Stimulated activated naive CD8-positive, alpha-beta T cell treated with anti-CD3 and anti-CD28 coated beads, Interleukin-15, Interleukin-2, amounts not matched to agents 100 ng/mL and 50 ng/mL, for 24 hours (primary cell): Measurements from ENCODE around the gene KNDC1.
"Not testable (repeated sequence)": the region's sequence is repeated elsewhere in the genome, so short reads cannot be mapped to it uniquely, and the experiment has no call there.

Source experiments
- H3K27ac Mint-ChIP-seq: one replicate; pipeline ENCODE4 v1.8.0; 2021; ENCODE audit warnings: mild to moderate bottlenecking, mixed read lengths
- H3K27me3 Mint-ChIP-seq: one replicate; pipeline ENCODE4 v1.8.0; 2021; ENCODE audit warnings: mixed read lengths
- H3K36me3 Mint-ChIP-seq: one replicate; pipeline ENCODE4 v1.8.0; 2021; ENCODE audit warnings: low read depth, mixed read lengths
- H3K4me1 Mint-ChIP-seq: one replicate; pipeline ENCODE4 v1.8.0; 2021; ENCODE audit warnings: low read depth, mixed read lengths
- H3K4me3 Mint-ChIP-seq: one replicate; pipeline ENCODE4 v1.8.0; 2021; ENCODE audit warnings: mild to moderate bottlenecking, mixed read lengths
- H3K9me3 Mint-ChIP-seq: one replicate; pipeline ENCODE4 v1.8.0; 2021; ENCODE audit warnings: mixed read lengths

KNDC1 gene, protein sequence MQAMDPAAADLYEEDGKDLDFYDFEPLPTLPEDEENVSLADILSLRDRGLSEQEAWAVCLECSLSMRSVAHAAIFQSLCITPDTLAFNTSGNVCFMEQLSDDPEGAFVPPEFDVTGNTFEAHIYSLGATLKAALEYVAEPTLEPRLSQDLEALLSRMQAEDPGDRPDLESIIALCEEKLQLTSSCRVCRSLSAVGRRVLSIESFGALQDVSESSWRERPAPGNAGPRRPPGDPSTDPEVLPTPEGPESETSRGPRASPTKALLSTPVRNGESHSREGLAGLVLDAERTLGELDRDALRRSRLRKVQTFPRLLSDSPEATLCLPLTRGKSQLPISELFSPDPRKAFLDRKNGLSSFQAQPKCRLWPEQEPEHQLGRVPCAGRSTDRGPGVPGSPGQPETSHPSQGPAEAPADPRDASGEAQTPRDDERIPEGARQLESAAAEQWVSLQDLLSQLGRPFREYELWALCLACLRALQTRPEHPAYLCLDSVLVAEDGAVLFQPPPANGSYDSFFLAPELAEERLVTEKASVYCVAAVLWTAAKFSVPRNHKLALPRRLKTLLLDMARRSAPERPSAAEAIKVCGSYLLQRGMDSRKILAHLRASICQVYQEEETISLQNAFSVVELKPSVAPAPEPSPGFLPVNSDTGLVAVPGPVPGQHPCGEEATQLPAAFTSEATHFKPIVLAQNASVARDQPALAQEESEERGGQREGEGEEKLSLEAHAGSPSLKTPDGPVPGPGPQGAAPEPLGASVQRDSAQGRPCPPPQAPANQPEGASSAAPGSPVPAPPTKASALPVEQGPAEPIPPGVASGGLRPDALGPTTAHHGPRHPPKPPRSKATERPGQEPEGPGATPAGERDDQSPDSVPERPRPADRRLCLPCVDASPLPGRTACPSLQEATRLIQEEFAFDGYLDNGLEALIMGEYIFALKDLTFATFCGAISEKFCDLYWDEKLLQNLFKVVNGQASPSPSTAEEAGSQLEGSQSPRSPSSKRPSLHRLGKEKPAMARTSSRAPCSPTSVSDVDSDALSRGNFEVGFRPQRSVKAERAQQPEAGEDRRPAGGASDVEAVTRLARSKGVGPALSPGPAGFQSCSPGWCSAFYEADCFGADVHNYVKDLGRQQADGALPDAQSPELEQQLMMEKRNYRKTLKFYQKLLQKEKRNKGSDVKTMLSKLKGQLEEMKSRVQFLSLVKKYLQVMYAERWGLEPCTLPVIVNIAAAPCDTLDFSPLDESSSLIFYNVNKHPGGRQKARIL (N-terminal part only)

DNA sequence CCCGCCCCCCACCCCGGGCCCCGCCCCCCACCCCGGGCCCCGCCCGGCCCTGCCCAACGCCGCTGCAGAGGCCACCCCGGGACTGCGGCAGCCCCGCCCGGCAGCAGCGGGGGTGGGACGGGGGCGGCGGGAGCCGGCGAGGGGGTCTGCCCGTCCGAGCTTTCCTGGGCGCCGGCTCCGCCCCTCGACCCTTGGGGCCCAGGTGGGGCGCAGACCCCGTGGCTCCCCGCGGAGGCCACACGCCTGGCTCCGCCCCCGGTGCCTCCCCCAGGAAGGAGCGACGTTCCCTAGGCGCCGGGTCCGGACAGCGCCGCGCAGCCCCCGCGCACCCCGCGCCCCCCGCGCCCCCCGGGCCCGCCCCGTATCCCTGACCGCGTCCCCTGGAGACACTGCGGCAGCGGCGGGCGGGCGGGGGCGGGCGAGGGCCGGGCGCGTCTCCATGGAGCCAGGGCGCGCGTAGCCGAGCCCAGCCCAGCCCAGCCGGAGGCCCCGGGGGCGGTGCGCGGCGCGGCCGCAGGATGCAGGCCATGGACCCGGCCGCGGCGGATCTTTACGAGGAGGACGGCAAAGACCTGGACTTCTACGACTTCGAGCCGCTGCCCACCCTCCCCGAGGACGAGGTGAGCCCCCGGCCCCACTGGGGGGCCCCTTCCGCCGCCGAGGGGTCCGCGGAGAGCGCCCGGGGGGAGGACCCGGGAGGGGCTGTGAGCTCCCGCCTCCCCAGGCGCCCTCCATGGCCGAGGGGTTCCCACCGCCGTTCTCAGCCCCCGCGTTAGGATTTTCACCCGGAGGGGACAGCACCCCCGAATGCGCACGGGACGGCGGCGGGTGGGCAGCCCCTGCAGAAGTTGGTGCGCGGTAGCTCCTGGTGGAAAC lies at the start of gene KNDC1:
TSS of gene KNDC1 (plus strand) at position 270 of the 876 bp plus-strand sequence. CDS start at position 519, 249 bp downstream.
- Mint-ChIP-seq H3K27ac (no peak within 1 kb of the TSS), H3K36me3 (no peaks in the 10 kb centered on the region), H3K4me1 (no peaks in the 10 kb centered on the region), H3K4me3 (peak within 1 kb of the TSS; percentile 47), H3K9me3 (no peaks in the 10 kb centered on the region), H3K27me3 (peaks cover 17% of the 10 kb centered on the region)

DNA sequence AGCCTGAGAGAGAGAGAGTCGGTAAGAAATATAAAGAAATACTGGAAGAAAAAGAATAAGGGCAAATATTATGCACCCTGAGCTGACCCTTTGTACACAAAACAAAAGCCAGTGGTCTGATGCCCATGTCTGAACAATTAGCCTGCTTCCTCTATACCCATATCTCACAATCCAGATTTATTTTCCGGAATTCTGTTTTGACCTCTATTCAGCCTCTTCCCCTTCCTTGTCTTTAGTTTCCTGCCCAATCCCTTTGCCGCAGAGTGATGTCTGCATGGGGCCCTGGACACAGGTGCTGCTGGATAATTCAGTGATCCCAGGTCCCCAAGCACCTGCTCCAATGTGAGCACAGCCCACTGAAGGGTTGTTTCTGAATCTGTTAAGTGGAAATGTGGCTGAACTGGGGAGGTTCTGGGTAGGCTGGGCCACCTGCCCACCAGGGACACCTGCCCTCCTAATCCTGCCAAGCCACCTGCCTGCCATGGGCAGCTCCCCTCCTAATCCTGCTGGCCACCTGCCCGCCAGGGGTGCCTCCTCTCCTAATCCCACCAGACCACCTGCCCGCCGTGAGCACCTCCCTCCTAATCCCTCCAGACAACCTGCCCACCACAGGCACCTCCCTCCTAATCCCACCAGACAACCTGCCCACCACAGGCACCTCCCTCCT lies 49.3 kb upstream of the KNDC1 start:
- H3K4me1 Mint-ChIP-seq: no peaks in the 10 kb centered on the region
- no peak overlapping the region for H3K4me3 Mint-ChIP-seq
- H3K9me3 Mint-ChIP-seq: peaks cover 11% of the 10 kb centered on the region
- H3K27ac Mint-ChIP-seq: no peak overlapping the region
- H3K36me3 Mint-ChIP-seq: no peaks in the 10 kb centered on the region
- H3K27me3 Mint-ChIP-seq: no peaks in the 10 kb centered on the region

DNA sequence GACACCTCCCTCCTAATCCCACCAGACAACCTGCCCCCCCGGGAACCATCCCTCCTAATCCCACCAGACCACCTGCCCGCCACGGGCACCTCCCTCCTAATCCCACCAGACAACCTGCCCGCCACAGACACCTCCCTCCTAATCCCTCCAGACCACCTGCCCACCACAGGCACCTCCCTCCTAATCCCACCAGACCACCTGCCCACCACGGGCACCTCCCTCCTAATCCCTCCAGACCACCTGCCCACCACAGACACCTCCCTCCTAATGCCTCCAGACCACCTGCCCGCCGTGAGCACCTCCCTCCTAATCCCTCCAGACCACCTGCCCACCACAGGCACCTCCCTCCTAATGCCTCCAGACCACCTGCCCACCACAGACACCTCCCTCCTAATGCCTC lies 48.4 kb upstream of the KNDC1 start:
- not testable (repeated sequence) for H3K4me1 Mint-ChIP-seq, H3K4me3 Mint-ChIP-seq, H3K27me3 Mint-ChIP-seq, H3K36me3 Mint-ChIP-seq, H3K27ac Mint-ChIP-seq
- H3K9me3 Mint-ChIP-seq: peaks cover 11% of the 10 kb centered on the region

DNA sequence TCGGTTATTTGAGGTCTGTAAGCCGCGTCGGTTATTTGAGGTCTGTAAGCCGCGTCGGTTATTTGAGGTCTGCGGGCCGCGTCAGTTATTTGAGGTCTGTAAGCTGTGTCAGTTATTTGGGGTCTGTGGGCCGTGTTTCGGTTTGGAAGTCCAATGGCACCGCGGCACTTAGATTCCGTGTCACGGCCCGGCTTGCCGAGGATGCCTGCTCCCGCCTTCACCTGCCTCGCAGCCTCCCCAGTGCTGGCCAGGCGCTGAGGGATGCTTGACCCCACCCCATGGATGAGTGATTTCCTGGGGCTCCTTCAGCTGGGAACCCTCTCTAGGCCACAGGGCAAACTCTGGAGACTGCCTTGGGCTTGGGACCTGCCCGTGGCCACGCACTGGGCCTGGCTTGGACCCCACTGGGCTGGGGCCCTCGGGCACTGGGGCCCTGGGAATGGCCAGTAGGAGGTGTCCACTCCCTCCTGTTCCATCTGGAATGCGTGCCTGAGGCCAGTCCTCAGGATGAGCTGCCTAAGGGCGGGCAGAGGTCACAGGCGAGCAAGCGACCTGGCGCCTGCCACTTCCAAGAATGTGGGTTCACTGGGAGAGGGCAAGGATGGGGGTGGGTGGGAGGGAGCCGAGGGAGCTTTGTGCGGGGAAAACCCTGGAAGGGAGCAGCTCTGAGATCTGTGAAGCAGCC lies 46.7 kb upstream of the KNDC1 start:
- Mint-ChIP-seq H3K27ac (no peak overlapping the region), H3K9me3 (no peaks in the 10 kb centered on the region), H3K27me3 (no peaks in the 10 kb centered on the region), H3K4me3 (no peak overlapping the region), H3K36me3 (no peaks in the 10 kb centered on the region), H3K4me1 (no peaks in the 10 kb centered on the region)

DNA sequence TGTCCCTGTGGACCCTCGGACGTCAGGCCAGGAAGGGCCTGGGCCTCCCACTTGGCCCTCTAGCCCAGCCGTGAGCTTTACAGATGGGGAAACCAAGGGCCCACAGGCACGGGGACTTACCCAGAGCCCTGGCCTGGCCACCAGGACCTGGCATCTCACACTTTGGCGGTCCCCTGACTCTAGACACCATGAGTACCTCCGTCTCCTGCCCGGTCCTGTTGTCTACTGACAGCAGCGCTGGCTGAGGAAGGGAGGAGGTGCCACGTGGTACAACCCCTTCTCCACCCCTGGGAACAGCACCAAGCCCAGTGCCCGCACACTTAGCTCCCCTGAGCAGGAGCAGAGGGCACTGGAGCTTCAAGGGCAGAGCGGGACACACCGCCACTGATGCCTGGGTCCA lies 46.2 kb upstream of the KNDC1 start:
- no peaks in the 10 kb centered on the region for H3K36me3 Mint-ChIP-seq
- H3K27me3 Mint-ChIP-seq: no peaks in the 10 kb centered on the region
- no peaks in the 10 kb centered on the region for H3K9me3 Mint-ChIP-seq
- H3K27ac Mint-ChIP-seq: no peak overlapping the region
- no peaks in the 10 kb centered on the region for H3K4me1 Mint-ChIP-seq
- no peak overlapping the region for H3K4me3 Mint-ChIP-seq

DNA sequence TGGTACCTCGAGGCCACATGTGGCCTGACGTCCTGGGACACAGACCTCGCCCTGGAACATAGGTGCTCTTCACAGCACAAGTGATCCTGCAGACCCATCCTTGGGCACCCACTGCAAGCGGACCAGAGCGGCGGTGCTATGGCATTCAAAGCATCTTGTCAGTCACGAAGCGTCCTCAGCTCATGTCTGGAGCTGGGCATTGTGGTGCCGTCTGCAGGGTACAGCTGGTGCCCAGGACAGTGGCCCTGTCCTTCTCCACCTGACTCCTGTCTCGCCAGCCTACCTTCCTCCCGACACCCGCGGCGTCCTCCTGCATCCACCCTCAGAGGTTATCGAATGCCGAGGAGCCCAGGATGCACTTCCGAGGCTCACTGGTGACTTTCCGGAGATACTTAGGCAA lies 45.8 kb upstream of the KNDC1 start:
- Mint-ChIP-seq H3K4me3 (no peak overlapping the region), H3K4me1 (no peaks in the 10 kb centered on the region), H3K27me3 (no peaks in the 10 kb centered on the region), H3K36me3 (no peaks in the 10 kb centered on the region), H3K9me3 (no peaks in the 10 kb centered on the region), H3K27ac (no peak overlapping the region)

DNA sequence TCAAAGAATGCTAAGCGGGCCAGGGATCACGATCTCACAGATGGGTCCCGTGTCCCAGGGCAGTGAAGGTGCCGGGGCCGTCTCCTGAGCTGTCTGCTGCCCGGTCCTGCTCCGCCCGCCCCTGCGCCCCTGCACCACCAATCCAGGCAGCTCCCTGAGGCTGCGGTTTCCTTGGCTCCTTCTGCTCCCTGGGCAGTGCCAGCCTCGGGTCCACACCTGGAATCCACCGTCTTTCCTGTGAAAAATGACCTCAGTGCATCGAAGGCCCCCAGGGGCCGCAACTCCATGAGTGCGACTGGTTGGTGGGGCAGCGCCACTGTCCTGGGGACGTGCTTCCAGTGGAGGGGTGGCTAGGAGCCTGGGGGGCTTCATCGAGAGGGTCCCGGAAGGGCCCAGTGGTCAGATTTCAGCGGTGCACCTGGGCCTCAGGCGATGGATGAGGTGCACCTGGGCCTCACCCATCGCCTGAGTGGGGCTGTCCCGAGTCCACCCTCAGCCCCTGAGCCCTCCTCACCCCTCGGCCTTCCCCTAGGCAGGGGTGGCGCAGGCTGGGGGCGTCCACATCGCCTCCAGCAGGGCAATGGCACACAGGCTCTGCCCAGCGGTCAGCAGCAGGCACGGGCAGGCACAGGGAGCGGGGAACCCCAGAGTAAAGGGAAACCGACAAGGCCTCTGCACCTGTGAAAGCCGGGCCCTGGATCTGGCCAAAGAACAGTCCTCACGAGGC lies 45.1 kb upstream of the KNDC1 start:
- Mint-ChIP-seq H3K36me3 (no peaks in the 10 kb centered on the region), H3K4me3 (no peak overlapping the region), H3K4me1 (no peaks in the 10 kb centered on the region), H3K9me3 (no peaks in the 10 kb centered on the region), H3K27ac (no peak overlapping the region), H3K27me3 (no peaks in the 10 kb centered on the region)

DNA sequence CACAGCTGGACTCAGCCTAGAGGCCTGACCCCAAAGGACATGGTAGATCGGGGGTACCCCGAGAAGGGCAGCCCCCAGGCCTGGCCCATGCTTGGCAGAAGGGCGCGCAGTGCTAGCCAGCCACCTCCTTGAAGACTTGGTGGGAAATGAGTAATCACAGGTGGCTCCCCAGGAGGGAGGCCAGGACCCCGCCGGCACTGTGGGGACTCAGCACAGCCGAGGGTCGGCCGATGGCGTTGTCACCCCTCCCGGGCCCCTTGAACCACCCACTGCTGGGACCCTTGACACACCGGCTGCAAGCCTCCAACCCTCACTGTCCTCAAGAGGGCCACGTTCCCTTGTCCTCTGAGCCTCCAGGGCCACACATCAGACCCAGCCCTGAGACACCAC lies 44.6 kb upstream of the KNDC1 start:
- Mint-ChIP-seq H3K4me3 (no peak overlapping the region), H3K27me3 (no peaks in the 10 kb centered on the region), H3K36me3 (no peaks in the 10 kb centered on the region), H3K9me3 (no peaks in the 10 kb centered on the region), H3K4me1 (no peaks in the 10 kb centered on the region), H3K27ac (no peak overlapping the region)

DNA sequence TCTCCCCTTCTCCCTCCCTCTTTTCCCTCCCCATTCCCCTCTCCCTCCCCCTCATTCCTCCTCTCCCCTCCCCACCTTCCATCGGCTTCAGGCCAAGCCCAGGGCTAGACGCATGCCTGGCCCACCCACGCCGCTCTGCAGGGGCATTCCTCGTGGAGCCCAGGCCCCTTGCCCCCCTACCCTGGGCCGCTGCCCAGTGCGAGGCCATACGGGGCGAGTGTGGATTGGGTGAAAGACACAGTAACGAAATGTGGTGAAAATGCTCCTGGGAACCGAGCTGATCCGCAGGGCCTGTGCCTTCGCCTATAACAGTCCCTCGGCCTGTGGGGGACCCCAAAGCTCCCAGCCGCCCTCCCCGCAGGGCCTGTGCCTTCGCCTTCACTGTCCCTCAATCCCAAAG lies 44.0 kb upstream of the KNDC1 start:
- Mint-ChIP-seq H3K4me1 (no peaks in the 10 kb centered on the region), H3K9me3 (no peaks in the 10 kb centered on the region), H3K36me3 (no peaks in the 10 kb centered on the region), H3K27ac (no peak overlapping the region), H3K27me3 (no peaks in the 10 kb centered on the region), H3K4me3 (no peak overlapping the region)

DNA sequence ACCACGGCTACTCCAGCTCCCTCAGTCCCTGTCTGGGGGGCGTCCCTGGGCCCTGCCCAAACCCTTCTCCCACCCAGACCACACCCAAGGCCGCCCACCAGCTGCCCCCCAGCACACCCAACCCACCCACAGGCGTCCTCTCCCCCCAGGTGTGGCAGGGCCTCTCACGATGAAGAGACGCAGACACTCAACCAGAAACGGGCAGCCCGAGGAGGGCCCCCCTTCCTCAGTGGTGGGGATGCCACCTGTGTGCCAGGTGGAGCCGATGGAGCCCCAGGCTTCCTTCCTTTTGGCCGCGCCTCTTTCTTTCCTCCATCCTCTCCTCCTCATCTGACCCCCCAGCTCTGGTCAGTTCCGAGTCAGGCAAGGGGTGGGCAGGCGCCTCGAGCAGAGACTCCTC lies 43.6 kb upstream of the KNDC1 start:
- H3K4me3 Mint-ChIP-seq: no peak overlapping the region
- no peaks in the 10 kb centered on the region for H3K4me1 Mint-ChIP-seq
- no peak overlapping the region for H3K27ac Mint-ChIP-seq
- no peaks in the 10 kb centered on the region for H3K9me3 Mint-ChIP-seq
- H3K27me3 Mint-ChIP-seq: no peaks in the 10 kb centered on the region
- H3K36me3 Mint-ChIP-seq: no peaks in the 10 kb centered on the region

DNA sequence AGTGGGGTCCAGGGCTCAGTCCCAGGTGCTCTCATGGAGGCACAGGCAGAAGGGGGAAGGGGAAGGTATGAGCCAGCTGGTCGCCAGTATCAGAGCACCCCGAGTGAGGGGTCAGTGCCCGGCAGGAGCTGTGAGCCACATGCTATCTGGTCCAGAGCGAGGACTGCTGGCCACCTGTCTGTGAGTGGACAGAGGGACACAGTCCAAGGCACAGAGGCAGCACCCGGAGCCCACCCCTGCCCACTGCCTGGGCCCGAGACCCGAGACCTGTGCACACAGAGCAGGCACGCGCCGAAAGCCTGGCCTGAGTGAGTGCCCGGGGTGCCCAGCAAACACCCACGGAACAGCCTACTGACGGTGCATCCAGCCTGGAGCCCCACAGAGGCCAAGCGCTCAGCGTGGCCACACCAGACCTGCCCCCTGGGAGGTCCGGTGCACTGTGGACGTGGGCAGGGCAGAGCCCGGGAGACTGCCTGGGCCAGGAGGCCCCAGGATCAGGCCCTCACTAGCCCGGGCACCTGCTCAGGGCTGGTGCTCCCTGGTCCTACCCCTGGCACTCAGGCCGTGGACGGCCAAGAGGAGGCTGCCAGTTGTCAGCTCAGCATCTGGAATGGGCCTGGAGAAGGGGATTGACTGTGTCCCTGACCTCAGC lies 42.9 kb upstream of the KNDC1 start:
- Mint-ChIP-seq H3K4me1 (no peaks in the 10 kb centered on the region), H3K4me3 (no peak overlapping the region), H3K27me3 (no peaks in the 10 kb centered on the region), H3K27ac (no peak overlapping the region), H3K9me3 (no peaks in the 10 kb centered on the region), H3K36me3 (no peaks in the 10 kb centered on the region)

DNA sequence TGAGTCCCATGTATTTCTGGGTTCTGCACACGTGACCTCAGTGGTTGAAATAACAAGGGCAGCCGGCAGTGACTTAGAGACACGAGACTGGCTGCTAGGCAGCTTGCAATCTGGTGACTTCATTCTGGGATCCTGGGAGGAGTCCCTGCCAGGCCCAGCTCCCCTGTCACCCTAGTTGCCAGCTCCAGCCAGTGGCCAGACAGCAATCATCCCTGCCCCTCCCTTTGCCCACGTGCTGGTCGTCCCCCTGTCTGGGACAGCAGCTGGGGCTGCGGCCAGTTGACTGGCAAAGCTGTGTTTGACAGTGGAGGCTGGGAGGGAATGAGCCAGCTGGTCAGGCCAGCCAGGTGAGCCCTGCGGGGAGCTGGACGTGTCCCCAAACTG lies 42.3 kb upstream of the KNDC1 start:
- Mint-ChIP-seq H3K27me3 (peaks cover under 1% of the 10 kb centered on the region), H3K9me3 (no peaks in the 10 kb centered on the region)

More for the DNA sequence above, 42.3 kb upstream of the KNDC1 start:
- no peak overlapping the region for H3K4me3 Mint-ChIP-seq
- H3K4me1 Mint-ChIP-seq: no peaks in the 10 kb centered on the region
- H3K36me3 Mint-ChIP-seq: no peaks in the 10 kb centered on the region
- H3K27ac Mint-ChIP-seq: no peak overlapping the region
